Measurements from ENCODE around the gene DUS2. TPM values are rescaled to one million over a fixed set of nuclear protein-coding genes. Genes with fewer than 3 reads are reported as not detected.

The DUS2 gene
- total RNA-seq, 1 experiment from 2014 or later = 27.3 TPM

DNA sequence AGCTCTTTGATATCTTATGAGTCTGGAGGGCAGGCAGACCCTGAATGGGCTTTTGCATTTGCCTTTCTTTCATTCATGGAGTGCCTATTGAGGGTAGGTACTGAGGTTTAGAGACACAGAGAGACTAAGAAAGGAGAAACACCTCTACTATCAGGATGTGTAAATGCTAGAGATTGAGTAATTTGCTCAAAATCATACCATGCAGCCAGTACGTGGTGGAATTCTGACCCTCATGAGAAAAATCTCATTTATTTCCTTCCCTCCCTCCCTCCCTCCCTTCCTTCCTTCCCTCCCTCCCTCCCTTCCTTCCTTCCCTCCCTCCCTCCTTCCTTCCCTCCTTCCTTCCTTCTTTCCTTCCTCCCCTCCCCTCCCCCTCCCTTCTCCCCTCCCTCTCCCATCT is 43.7 kb downstream of the DUS2 start:
- no peaks in the 10 kb centered on the region for H4K20me1 ChIP-seq (ENCODE audit: insufficient read depth)
- POLR2A ChIA-PET = no interaction called here

DNA sequence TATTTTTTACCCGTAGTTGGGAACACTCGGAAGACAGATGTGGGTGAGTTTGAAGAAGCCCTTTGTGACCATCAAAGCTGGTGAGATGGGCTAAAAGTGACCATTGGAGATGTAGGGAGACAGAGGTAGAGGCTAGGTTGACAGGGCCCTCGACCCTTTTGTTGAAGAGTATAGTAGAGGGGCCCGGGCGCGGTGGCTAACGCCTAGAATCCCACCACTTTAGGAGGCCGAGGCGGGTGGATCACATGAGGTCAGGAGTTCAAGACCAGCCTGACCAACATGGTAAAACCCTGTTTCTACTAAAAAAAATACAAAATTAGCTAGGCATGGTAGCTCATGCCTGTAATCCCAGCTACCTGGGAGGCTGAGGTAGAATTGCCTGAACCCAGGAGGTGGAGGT is 45.8 kb downstream of the DUS2 start:
- Histone ChIP-seq H3K27ac (ENCODE audit: low read depth, low read length) (no peak overlapping the region), H3K27me3 (ENCODE audit: insufficient read depth, low read length) (no peaks in the 10 kb centered on the region), H3K36me3 (ENCODE audit: control insufficient read depth in 1 of 2, insufficient read depth in 2 of 2, low read length in 2 of 2) (peaks cover 14 to 27% of the 10 kb centered on the region in 2 experiments; a peak in 3 of 4 replicates), H3K4me3 (replicated peaks in 1 of 2; ENCODE audit: low read depth in 1 of 2, low read length in 2 of 2) (no peak overlapping the region), H3K9me2 (ENCODE audit: insufficient read depth) (no peaks in the 10 kb centered on the region), H3K4me2 (ENCODE audit: low read length) (no peak overlapping the region), H3K4me1 (ENCODE audit: control insufficient read depth in 1 of 2, insufficient read depth in 2 of 2, low read length in 2 of 2) (peaks cover 0 to 5% of the 10 kb centered on the region in 2 experiments; a peak in 1 of 4 replicates), H3K79me2 (ENCODE audit: insufficient read depth, low read length) (no peaks in the 10 kb centered on the region), H2AFZ (ENCODE audit: low read depth, low read length, poor library complexity, severe bottlenecking) (no peak overlapping the region), H3K9ac (ENCODE audit: low read length) (no peak overlapping the region), H4K20me1 (ENCODE audit: insufficient read depth) (no peaks in the 10 kb centered on the region), H3K9me3 (ENCODE audit: control insufficient read depth in 1 of 2, insufficient read depth in 1 of 2, low read depth in 1 of 2, low read length in 2 of 2) (no peaks in the 10 kb centered on the region)
- ChIA-PET RAD21 (ENCODE audit: low non-redundant PET in 1 of 2, low total read pairs in 2 of 2, uncharacterized antibody in 2 of 2, unreplicated experiment in 2 of 2) (no interaction called here), CTCF (no interaction called here), POLR2A (no interaction called here)
- ATAC-seq = no peak
- no TSS peak for BruUV-seq (replicated peaks)
- DNase-seq (ENCODE audit: low read depth, low spot score) = no peak
- intact Hi-C loops (cut with micrococcal nuclease) = no loop called here
- TF ChIP-seq ELF1 (IDR thresholded peaks at IDR 0.05; ENCODE audit: borderline replicate concordance, low read depth) (no peak), POLR2AphosphoS5 (IDR thresholded peaks at IDR 0.05; ENCODE audit: low read depth, low read length) (no peak), YY1 (IDR thresholded peaks at IDR 0.05; ENCODE audit: extremely low read depth, insufficient replicate concordance, low read depth, low read length) (no peak), SRF (IDR thresholded peaks at IDR 0.05; ENCODE audit: low read depth) (no peak), FOSL1 (IDR thresholded peaks at IDR 0.05; ENCODE audit: low read depth) (no peak), ZFX (IDR thresholded peaks at IDR 0.05) (no peak), CEBPB (IDR thresholded peaks at IDR 0.05; ENCODE audit: low read depth) (no peak), MAX (IDR thresholded peaks at IDR 0.05) (no peak), ZNF274 (IDR thresholded peaks at IDR 0.05; ENCODE audit: low read depth, low read length) (no peak)
- TF ChIP-seq, protein P1, sequence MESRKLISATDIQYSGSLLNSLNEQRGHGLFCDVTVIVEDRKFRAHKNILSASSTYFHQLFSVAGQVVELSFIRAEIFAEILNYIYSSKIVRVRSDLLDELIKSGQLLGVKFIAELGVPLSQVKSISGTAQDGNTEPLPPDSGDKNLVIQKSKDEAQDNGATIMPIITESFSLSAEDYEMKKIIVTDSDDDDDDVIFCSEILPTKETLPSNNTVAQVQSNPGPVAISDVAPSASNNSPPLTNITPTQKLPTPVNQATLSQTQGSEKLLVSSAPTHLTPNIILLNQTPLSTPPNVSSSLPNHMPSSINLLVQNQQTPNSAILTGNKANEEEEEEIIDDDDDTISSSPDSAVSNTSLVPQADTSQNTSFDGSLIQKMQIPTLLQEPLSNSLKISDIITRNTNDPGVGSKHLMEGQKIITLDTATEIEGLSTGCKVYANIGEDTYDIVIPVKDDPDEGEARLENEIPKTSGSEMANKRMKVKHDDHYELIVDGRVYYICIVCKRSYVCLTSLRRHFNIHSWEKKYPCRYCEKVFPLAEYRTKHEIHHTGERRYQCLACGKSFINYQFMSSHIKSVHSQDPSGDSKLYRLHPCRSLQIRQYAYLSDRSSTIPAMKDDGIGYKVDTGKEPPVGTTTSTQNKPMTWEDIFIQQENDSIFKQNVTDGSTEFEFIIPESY (IDR thresholded peaks at IDR 0.05; ENCODE audit: extremely low read depth, insufficient replicate concordance, low read length) = no peak
- TF ChIP-seq, protein P2, sequence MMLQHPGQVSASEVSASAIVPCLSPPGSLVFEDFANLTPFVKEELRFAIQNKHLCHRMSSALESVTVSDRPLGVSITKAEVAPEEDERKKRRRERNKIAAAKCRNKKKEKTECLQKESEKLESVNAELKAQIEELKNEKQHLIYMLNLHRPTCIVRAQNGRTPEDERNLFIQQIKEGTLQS (IDR thresholded peaks at IDR 0.05) = no peak
- TF ChIP-seq, protein P3, sequence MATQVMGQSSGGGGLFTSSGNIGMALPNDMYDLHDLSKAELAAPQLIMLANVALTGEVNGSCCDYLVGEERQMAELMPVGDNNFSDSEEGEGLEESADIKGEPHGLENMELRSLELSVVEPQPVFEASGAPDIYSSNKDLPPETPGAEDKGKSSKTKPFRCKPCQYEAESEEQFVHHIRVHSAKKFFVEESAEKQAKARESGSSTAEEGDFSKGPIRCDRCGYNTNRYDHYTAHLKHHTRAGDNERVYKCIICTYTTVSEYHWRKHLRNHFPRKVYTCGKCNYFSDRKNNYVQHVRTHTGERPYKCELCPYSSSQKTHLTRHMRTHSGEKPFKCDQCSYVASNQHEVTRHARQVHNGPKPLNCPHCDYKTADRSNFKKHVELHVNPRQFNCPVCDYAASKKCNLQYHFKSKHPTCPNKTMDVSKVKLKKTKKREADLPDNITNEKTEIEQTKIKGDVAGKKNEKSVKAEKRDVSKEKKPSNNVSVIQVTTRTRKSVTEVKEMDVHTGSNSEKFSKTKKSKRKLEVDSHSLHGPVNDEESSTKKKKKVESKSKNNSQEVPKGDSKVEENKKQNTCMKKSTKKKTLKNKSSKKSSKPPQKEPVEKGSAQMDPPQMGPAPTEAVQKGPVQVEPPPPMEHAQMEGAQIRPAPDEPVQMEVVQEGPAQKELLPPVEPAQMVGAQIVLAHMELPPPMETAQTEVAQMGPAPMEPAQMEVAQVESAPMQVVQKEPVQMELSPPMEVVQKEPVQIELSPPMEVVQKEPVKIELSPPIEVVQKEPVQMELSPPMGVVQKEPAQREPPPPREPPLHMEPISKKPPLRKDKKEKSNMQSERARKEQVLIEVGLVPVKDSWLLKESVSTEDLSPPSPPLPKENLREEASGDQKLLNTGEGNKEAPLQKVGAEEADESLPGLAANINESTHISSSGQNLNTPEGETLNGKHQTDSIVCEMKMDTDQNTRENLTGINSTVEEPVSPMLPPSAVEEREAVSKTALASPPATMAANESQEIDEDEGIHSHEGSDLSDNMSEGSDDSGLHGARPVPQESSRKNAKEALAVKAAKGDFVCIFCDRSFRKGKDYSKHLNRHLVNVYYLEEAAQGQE (IDR thresholded peaks at IDR 0.05; ENCODE audit: low read depth) = no peak

More for the DNA sequence above, 43.7 kb downstream of the DUS2 start:
- intact Hi-C loops (cut with micrococcal nuclease) = no loop called here
- DNase-seq (ENCODE audit: low read depth, low spot score) = no peak
- no peak overlapping the region for H3K4me2 ChIP-seq (ENCODE audit: low read length)
- no peaks in the 10 kb centered on the region for H3K27me3 ChIP-seq (ENCODE audit: insufficient read depth, low read length)
- H3K9ac ChIP-seq (ENCODE audit: low read length) = no peak overlapping the region
- no peaks in the 10 kb centered on the region for H3K4me1 ChIP-seq (ENCODE audit: control insufficient read depth in 1 of 2, insufficient read depth in 2 of 2, low read length in 2 of 2)
- TF ChIP-seq CEBPB (IDR thresholded peaks at IDR 0.05; ENCODE audit: low read depth) (no peak), SRF (IDR thresholded peaks at IDR 0.05; ENCODE audit: low read depth) (no peak), TCF7L2 (IDR thresholded peaks at IDR 0.05; ENCODE audit: borderline replicate concordance, extremely low read depth, insufficient read depth, insufficient read length) (no peak), ELF1 (IDR thresholded peaks at IDR 0.05; ENCODE audit: borderline replicate concordance, low read depth) (no peak)
- no peaks in the 10 kb centered on the region for H3K79me2 ChIP-seq (ENCODE audit: insufficient read depth, low read length)
- no peaks in the 10 kb centered on the region for H3K9me2 ChIP-seq (ENCODE audit: insufficient read depth)
- H3K36me3 ChIP-seq (ENCODE audit: control insufficient read depth in 1 of 2, insufficient read depth in 2 of 2, low read length in 2 of 2) = peaks cover 11 to 23% of the 10 kb centered on the region in 2 experiments; a peak in 3 of 4 replicates
- no peak for ATAC-seq
- no peak overlapping the region for H2AFZ ChIP-seq (ENCODE audit: low read depth, low read length, poor library complexity, severe bottlenecking)
- H3K27ac ChIP-seq (ENCODE audit: low read depth, low read length) = no peak overlapping the region
- RAD21 ChIA-PET (ENCODE audit: low non-redundant PET in 1 of 2, low total read pairs in 2 of 2, uncharacterized antibody in 2 of 2, unreplicated experiment in 2 of 2) = no interaction called here
- H3K9me3 ChIP-seq (ENCODE audit: control insufficient read depth in 1 of 2, insufficient read depth in 1 of 2, low read depth in 1 of 2, low read length in 2 of 2) = no peaks in the 10 kb centered on the region
- CTCF ChIA-PET = no interaction called here
- no TSS peak for BruUV-seq (replicated peaks)
- no peak overlapping the region for H3K4me3 ChIP-seq (replicated peaks in 1 of 2; ENCODE audit: low read depth in 1 of 2, low read length in 2 of 2)

Measured in HCT116 (cell line).